SH-SY5Y (cell line): ENCODE data around the gene WWOX.

Experiments
- GATA2 ChIP-seq: IDR thresholded peaks from 2 replicates; pipeline ENCODE4 v1.6.1; 2011; ENCODE audit warnings: mild to moderate bottlenecking, low read depth, low read length
- GATA3 ChIP-seq: IDR thresholded peaks from 2 replicates; pipeline ENCODE4 v1.6.1; 2011; ENCODE audit warnings: low read depth, mild to moderate bottlenecking, low read length, moderate library complexity

DNA sequence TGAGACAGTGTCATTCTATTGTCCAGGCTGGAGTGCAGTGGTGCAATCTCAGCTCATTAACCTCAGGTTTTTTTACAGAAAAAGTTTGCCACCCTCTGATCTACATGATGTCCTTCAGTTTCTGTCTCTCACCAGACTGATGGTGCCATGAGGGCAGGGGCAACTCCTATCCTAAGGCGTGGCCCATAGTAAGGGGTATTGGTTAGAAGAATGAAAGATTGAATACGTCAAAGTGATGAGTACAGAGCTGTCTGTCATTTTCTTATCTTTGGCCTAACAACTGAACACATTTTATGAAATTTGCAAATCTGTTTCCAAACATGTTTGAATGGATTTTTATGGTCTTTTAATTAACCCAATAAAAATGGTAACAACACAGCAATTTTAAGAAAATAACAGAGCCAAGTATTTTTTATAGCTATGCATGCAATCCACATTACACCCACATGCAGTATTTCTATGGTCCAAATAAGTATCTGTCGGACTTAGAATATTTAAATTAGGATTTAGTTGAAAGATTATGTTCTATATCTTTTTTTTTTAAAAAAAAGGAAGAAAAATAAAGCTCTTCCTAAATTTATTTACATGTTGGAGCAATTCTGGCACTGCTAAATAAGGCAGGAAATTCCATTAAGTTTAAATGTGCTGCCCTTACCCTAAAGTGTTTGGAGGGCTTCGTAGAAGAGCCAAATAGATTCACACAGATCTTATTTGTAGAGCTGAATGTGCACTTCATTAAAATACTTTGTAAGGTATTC lies 192.8 kb downstream of the WWOX start:
- TF ChIP-seq GATA3 (no peak), GATA2 (no peak)
